Right lobe of liver (tissue), 4 donors: Measurements from ENCODE around the gene KRTAP4-3.

Experiments used
- CTCF ChIP-seq, 4 donors: fragments of 200-600 bp in 3 of 4; fragments of 450-650 bp in 1 of 4; IDR thresholded peaks; one replicate each; pipeline versions ENCODE4 v1.5.1 to v1.8.0; 2016 to 2022; ENCODE audit warnings: antibody characterized with exemption in 4 of 4, mild to moderate bottlenecking in 2 of 4
- POLR2A ChIP-seq: fragments of 450-650 bp; IDR thresholded peaks from one replicate; pipeline ENCODE4 v1.6.1; 2017; ENCODE audit warnings: antibody characterized with exemption, mild to moderate bottlenecking
- donor health status: DM: no; HTN: no; CAD: no.
- donor health status: DM: no; HTN: no; CAD: no.
- donor health status: DM: no; HTN: yes; CAD: no.

- TF ChIP-seq CTCF (IDR thresholded peaks at IDR 0.05) (no peak), POLR2A (no peak)
These were observed 11.0 kb upstream of the KRTAP4-3 start for GRCh38 chr17:41178843-41179616.
